GM18858 (cell line): ENCODE data around the gene AEBP2.
"Not testable (repeated sequence)": the region's sequence is repeated elsewhere in the genome, so short reads cannot be mapped to it uniquely, and the experiment has no call there.

Experiments
- ATAC-seq: cut with Tn5 transposase; IDR thresholded peaks from one replicate; pipeline ENCODE4 v1.9.1; 2021; ENCODE audit not compliant: unreplicated experiment

AEBP2 gene, protein sequence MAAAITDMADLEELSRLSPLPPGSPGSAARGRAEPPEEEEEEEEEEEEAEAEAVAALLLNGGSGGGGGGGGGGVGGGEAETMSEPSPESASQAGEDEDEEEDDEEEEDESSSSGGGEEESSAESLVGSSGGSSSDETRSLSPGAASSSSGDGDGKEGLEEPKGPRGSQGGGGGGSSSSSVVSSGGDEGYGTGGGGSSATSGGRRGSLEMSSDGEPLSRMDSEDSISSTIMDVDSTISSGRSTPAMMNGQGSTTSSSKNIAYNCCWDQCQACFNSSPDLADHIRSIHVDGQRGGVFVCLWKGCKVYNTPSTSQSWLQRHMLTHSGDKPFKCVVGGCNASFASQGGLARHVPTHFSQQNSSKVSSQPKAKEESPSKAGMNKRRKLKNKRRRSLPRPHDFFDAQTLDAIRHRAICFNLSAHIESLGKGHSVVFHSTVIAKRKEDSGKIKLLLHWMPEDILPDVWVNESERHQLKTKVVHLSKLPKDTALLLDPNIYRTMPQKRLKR

DNA sequence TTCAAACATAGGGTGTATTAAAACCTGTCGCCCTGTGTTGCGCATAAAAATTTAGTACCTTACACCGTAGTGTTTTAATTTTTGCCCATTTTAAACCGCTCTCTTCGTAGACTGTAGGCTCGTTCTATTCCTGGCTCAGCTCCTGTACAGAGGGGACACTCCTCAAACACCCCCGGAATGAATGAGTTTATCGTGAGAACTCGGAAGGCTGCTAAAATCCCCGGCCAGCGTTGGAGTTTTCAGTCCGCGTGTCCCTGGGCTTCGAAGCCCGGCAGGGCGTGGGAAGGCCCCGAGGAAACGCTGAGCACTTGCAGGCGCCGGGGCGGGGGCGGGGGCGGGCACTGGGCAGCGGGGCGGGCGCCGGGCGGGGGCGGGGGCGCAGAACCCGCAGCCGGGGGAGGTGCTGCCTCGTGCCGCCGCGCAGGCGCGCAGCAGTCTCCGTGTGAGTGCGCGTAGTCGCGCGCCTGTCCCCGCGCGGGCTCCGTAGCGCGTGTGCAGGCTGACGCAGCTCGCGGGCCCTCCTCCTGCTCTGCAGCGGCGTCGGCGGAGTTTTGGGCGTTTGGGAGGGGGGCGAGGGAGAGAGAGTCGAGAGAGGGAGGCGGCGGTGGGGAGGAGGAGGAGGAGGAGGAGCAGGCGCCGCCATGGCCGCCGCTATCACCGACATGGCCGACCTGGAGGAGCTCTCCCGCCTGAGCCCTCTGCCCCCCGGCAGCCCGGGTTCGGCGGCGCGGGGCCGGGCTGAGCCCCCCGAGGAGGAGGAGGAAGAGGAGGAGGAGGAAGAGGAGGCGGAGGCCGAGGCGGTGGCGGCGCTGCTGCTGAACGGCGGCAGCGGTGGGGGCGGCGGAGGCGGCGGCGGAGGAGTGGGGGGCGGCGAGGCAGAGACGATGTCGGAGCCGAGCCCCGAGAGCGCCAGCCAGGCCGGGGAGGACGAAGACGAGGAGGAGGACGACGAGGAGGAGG is at the start of gene AEBP2:
Gene AEBP2, plus strand, starts transcription at position 434 of the 960 bp plus-strand sequence. Its CDS starts 208 bp downstream, at position 642.
- ATAC-seq: peak; percentile 72

DNA sequence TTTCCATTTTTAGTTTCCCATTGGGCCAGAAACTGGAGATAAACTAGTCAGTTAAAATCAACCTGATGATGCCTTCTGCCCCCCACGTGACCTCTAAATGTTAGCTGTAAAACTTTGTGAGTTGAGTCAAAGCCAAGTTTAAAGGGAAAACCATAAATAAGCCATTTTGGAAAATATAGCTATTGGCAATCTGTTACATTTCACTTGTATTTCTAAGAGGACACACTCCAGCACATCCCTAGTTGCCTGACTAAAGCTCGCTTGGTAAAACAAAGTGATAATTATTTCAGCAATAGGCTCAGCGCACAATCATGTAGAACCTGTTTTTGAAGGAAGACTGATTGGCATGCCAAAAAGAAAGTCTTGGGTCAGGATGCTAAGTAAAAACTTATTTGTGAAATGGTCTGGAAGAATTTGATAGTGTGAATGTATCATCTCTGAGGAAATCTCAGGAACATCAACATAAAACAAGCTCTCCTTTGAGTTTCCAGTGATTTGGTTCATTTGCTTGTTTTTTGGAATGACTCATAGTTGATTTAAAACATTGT is 49.2 kb upstream of the AEBP2 start:
- ATAC-seq: no peak

DNA sequence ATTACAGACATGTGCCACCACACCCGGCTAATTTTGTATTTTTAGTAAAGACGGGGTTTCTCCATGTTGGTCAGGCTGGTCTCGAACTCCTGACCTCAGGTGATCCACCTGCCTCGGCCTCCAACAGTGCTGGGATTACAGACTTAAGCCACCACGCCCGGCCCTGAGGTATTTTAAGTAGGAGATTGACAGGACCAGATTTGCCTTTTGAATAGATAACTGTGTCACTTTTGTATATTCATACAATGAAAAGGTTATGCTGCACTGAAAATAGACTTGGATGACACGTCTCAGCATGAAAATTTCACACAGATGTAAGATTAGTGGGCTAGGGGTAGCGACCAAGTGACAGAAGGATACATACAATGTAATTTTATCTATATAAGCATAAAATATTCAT is 46.6 kb upstream of the AEBP2 start:
- not testable (repeated sequence) for ATAC-seq

DNA sequence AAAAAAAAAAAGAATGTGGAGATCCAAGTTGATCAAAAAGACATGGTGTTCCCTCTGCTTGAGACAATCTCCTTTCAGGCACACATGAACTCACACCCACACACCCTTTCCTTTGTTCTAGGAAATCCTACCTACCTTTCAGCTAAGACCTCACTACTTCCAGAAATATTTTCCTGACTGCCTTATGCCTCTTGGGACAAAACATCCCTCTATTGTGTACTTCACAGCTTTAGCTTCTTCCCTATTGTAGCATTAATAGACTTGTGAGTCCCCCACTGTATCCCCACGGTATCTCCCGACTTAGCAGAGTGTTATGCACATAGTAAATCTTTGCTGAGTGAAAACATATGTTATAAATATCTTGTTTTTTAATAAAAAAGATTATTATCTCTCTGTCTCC is 44.9 kb upstream of the AEBP2 start:
- ATAC-seq: no peak

DNA sequence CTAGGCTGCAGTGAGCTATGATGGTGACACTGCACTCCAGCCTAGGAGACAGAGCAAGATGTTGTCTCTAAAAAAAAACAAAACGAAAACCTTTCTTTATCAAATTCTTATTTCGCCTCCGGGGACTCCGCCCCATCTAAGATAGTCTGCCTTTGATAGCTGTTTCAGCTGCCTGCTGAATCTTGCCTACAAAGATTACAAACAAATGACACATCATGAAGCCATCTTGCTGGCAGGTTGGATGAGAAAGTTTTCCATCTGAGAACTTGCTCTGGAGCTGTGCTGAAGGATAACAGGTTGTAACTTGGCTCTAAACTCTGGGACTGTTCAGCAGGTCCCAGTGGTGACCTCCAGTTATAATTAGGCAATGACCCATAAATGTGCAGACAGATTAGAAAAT is 41.8 kb upstream of the AEBP2 start:
- ATAC-seq: no peak

DNA sequence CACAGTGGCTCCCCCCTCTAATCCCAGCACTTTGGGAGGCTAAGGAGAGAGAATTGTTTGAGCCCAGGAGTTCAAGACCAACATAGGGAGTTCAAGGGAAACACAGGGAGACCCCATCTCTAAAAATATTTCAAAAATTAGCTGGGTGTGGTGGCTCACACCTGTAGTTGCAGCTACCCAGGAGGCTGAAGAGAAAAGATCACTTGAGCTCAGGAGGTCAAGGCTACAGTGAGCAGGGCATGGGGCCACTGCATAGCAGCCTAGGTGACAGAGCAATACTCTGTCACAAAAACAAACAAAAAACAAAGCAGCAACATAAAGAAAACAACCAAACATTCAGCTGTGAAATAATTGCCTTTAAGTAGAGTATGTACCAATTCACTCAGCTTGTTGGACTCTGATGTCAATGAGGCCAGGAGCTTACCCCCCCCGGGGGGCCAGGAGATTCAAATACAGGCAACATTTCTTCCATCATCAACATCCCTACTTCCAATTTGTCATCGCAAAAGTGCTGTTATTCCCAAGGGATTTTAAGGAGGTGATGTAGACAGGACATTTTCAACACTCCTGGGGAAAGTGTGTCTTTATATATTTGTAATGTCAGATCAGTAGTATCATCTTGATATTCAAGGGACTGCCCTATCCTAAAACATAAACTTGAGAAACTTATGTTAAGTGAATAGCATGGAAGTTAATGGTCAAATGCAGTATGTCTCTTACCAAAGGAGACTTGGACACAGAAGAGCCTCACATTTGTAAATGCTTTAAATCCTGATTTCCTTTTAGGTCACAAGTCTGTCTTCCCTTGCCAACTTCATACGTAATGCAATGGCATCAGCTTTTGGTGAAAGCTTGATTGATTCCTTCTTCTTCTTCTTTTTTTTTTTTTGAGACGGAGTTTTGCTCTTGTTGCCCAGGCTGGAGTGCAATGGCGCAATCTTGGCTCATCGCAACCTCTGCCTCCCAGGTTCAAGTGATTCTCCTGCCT is 40.6 kb upstream of the AEBP2 start:
- no peak for ATAC-seq

DNA sequence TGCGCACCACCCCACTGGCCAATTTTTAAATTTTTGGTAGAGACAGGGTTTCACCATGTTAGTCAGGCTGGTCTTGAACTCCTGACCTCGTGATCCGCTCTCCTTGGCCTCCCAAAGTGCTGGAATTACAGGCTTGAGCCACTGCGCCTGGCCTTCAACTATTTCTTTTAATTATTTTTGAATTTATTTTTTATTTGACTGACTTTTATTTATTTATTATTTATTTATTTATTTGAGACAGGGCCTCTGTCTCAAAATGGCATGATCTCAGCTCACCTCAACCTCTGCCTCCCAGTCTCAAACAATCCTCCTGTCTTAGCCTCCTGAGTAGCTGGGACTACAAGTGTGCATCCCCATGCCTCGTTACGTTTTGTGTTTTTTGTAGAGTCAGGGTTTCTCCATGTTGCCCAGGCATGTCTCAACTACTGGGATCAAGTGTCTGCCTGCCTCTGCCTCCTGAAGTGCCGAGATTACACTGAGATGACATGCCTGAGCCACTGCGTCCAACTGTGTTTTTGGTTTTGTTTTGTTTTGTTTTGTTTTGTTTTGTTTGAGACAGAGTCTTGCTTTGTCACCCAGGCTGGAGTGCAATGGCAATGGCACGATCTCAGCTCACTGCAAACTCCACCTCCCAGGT is 38.5 kb upstream of the AEBP2 start:
- ATAC-seq: not testable (repeated sequence)

DNA sequence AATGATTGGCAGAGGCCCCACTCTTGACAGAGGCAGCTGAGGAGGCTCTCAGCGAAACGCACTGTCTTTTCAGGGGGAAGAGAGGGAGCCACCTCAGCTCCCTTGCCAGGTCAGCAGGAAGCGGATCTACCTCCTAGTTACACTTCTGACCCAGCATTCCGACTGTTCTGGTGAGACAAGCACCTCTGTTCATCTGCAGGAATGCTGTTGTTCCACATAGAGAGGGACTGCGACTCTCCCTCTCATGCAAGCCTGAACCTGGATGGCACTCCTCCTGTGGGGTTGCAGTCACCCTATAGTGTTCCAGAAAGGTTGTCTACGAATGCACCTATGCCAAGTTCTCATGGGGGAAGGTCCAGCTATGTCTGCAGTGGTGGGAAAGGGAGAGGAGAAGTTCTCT is 37.1 kb upstream of the AEBP2 start:
- no peak for ATAC-seq

DNA sequence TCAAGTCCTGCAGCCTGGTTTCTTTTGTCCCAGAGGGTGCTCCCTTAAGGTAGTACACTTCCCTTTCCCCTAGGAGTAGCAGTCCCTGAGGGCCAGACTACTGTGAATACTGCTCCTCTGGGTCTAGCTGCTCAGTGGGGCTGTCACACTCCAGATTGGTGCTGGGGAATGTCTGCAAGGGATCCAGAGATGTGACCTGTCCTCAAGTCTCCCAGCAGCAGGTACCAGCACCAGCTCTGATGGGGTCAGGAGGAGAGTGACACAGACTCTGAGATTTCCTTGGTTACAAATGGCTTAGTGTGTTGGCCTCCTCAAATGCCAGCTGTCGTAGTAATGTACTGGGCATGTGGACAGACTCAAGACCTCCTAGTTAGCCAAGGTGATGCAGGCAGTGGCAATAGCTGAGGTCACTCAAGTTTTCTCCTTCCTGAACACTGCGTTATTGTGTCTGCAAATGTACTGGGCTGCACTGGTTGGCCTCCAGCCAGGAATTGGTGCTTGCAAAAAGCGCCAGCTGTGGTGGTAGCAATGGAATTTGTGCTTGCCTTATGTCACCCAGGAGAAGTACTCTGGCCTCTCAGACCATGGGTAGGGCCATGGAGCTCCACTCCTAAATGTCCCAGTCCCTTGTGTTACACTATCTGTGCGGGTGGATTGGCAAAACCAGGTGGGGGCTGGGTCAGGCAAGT is 36.4 kb upstream of the AEBP2 start:
- ATAC-seq: no peak

DNA sequence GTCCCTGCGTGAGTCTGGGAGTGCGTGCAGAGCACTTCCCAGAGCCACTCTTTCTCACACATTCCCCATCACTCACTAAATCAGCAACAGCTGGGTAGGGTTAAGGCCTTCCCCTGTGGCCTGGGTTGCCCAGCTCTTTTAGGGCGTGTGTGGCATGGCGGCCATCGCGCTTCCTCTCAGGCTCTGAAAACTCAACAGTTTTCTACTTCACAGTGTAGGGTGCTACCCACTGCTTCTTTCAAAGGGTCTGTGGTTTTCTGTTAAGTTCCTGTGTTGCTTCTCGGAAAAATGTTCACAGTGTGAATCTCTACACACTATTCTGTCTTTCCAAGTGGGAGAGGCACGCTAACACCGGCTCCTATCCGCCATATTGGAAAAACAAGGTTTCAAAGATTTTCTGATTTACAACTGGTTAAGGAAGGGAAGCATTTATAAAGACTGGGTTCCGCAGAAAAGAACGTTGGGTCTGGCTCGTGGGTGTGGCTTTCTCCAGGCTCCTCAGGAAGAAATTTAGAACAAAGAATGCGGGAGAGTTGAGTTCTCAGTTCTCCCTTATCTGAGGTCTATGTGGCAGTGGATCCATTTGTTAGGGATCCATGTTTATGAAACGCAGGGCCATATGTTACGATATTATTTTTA is 34.9 kb upstream of the AEBP2 start:
- ATAC-seq: no peak

DNA sequence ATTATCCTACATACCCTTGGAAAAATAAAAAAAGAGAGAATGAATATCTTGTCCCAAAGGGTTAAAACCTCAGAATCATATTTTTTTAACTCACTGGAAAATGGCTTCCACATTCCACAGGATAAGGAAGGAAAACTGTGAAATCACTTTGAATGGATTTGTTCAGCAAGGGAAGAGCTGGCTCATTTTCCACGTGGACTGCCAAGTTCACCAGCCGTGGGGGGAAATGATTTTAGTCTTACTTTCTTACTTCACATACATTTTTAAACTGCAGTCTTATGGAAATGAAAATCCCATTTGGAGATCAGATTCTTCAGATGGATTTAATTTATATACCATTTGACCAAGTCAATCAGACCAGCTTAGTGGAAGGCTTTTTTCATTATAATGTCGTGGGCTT is 29.9 kb upstream of the AEBP2 start:
- ATAC-seq: no peak

DNA sequence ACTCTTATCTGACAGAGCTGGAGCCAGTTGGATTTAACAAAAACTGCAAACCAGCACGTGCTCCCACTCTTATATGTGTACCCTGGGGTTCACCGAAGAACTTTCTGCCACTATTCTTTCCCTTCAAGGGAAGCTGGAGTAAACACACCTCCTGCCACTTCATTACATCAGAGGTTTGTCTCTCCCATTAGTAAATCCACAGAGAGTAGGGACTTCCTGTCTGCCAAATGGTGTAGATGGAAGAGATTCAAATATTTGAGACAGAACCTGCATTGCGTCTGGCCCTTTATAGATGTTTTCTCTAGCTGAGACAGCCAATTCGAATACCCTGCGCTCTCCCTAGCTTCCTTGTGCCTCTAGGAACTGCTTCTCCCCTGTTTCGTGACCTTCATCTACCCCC is 29.1 kb upstream of the AEBP2 start:
- ATAC-seq: no peak

DNA sequence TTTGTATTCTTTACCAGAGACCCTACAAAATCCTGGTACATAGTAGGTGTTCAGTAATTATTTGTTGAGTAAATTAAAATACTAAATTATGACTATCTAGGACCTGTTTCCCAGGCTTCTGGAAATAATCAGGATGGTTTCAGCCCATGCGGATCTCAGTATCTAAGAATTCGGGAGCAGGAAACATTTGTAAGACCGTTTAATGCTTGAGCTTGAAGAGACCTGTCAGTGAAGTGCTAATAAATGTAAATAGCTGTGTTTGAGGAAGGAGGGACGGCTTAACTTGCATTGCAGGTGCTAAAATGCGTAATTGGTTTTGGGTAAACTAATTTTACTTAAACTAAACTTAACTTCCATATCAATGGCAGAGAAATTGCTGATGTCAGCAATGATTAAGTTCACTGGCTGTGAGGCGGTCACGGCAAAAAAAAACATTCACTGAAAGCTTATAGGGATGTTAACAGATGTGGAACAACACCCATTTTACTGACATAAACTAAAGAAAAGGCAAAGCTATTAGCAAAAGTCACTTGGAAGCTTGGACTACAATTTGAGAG is 28.6 kb upstream of the AEBP2 start:
- ATAC-seq: no peak

DNA sequence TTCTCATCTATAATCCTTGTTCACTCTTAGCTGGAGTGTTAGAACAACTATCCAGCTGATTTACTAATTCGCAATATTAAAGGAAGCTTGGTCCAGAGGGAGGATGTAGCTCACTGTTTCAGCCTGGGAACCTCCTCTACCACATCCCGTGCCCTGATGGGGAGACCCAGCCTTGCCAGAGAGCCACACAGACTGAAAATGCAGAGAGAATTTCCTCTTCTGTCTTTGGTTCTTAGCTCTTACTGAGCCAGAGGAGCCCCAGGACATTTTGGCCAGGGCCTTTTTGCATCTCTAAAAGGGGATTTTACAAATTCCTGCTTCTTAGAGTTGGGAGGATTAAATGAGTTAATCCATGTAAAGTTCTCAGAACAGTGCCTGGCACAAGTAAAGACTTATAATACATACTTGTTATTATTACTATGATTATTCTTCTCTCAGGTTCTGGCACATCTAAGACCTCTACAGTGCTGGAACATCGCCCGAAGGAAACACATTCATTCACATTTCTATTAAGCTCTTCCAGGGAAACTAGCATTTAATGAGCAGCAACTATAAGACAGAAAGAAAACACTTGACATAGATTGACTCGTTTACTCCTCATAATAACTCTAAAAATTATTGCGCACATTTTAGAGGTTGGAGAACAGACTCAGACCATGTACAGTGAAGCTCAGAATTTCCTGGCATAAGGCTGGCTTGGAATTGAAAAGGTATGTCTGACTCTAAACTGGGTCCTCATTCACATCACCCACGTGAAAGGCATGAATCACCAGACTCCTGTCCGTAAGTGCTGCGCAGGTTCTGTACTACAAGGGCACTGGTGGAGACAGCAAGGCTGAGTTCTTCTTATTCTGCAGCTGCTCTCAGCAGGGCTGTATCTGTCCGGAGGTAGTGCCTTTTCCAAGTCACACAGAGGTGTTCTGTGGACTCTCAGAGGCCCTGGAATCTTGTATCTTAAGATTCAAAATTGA is 27.8 kb upstream of the AEBP2 start:
- no peak for ATAC-seq

DNA sequence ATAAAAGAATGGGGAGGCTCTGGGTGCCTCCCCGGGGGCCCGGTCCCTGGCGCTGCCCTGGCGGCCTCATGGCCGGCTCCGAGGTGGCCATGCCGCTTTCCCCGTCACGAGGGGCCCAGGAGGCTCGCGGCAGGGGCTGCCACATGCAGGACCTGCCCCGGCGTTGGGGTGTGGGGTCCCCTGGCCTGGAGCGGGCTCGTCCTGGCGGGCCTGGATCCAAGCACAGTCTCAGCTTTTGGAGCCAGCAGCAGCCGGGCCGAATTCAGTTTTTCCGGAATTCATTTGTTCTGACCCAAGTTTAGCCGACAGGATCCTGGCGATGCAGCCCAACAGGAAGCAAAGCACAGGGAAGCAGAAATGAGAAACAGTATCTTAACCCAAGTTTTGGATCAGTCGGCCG is 26.4 kb upstream of the AEBP2 start:
- no peak for ATAC-seq

DNA sequence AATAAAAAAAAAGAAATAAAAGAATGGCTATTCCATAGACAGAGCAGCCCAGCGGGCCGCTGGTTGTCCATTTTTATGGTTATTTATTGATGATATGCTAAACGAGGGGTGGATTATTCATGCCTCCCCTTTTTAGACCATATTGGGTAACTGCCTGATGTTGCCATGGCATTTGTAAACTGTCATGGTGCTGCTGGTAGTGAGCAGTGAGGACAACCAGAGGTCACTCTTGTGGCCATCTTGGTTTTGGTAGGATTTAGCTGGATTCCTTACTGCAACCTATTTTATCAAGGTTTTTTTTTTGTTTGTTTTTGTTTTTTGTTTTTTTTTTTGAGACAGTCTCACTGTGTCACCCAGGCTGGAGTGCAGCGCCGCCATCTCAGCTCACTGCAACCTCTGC is 25.7 kb upstream of the AEBP2 start:
- not testable (repeated sequence) for ATAC-seq

DNA sequence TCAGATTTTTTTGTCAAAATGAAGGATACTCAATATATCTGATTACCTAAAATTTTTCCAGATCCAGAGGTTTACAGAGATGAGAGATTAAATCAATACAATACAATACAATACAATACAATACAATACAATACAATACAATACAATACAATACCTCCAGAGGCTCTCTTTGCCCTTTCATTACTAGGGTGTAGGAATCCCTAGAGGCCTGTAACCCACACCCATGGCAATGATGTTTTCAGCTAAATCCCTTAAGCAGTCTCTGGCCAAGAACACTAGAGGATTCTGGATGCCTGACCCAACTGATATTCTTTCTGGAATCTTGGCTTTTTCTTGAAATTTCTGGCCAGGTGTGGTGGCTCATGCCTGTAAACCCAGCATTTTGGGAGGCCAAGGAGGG is 23.7 kb upstream of the AEBP2 start:
- no peak for ATAC-seq
